ENCODE data around the gene MAMDC4.
"Not testable (repeated sequence)": the region's sequence is repeated elsewhere in the genome, so short reads cannot be mapped to it uniquely, and the experiment has no call there.

MAMDC4 gene

GRCh38 chr9:136851941-136852663 is at the start of gene MAMDC4:
Gene MAMDC4, plus strand, starts transcription at chr9:136852346. Its CDS starts 71 bp downstream, at chr9:136852417.
- no peak for DNase-seq (ENCODE audit: low spot score)

GRCh38 chr9:136803009-136803550 is 49.1 kb upstream of the MAMDC4 start:
- not testable (repeated sequence) for DNase-seq (ENCODE audit: low spot score)

GRCh38 chr9:136803551-136804508 is 48.3 kb upstream of the MAMDC4 start:
- DNase-seq (ENCODE audit: low spot score), result no peak

GRCh38 chr9:136804509-136805206 is 47.5 kb upstream of the MAMDC4 start:
- DNase-seq (ENCODE audit: low spot score), result no peak

GRCh38 chr9:136805207-136805740 is 46.9 kb upstream of the MAMDC4 start:
- DNase-seq (ENCODE audit: low spot score), result no peak

DNA sequence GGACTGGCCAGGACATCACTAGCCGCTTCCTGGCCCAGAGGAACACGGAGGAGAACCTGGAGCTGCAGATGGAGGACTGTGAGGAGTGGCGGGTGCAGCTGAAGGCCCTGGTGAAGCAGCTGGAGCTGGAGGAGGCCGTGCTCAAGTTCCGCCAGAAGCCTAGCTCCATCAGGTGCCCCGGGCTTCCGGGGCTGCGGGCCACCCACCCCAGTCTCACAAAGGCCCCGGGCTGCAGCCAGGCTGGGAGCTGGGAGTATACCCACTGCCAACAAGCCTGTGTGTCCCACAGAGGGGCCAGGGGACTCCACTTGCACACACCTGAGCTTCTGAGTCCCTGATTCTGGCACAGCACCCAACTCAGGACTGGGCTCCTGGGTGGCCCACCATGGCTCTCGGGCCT is 46.1 kb upstream of the MAMDC4 start:
- no peak for DNase-seq (ENCODE audit: low spot score)

GRCh38 chr9:136806631-136807201 is 45.4 kb upstream of the MAMDC4 start:
- DNase-seq (ENCODE audit: low spot score), result no peak

GRCh38 chr9:136807281-136808074 is 44.7 kb upstream of the MAMDC4 start, which contains the start of gene RABL6:
Gene RABL6, plus strand, starts transcription at chr9:136807948. Its CDS starts 249 bp downstream, at chr9:136808197.
- peak; percentile 97 for DNase-seq (ENCODE audit: low spot score)

GRCh38 chr9:136808075-136808805 is 43.9 kb upstream of the MAMDC4 start:
- DNase-seq (ENCODE audit: low spot score), result no peak

DNA sequence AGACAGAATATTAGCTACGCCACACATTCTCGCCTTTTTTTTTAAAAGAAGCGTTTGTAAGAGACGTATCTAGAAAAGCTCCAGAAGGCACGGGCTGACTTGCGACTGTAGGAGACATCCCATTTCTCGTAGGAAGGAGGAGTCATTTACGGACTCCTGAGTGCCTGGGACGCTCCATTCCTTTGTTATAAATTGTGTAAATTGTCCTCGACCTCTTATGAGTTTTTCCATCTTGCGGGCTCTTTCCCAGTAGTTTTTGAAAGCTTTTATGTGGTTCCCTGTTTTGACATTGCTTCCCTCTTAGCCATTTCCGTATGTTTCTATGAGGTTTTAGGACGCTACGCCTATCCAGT is 43.4 kb upstream of the MAMDC4 start:
- no peak for DNase-seq (ENCODE audit: low spot score)

DNA sequence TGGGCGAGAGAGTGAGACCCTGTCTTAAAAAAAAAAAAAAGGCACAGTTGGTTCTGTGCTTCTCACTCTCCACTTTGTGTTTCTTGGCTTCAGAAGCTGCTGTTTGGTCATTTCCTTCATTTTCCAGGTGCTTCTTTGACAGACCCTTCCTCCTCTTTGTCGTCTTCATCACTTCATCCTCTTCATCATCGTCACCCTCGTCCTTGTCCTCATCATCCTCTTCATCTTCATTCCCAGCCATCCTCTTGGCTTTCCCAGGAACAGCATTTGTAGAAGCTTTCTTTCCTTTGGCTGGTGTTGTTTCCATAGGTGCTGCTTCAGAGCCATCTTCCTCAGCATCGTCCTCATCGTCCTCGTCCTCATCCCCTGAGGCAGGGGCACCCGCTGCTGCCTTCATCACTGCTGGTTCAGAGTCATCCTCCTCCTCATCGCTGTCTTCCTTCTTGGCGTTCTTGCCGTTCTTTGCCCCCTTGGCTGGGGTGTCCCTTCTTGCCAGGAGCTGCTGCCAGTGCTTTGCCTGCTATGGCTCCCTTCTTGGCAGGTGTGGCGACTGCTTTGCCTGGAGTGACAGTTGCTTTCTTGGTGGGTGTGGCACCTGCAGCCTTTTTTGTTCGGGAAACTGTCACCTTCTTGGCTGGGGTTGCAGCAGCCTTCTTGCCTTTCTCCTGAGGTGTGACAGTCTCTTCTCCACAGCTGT is 37.3 kb upstream of the MAMDC4 start:
- no peak for DNase-seq (ENCODE audit: low spot score)

DNA sequence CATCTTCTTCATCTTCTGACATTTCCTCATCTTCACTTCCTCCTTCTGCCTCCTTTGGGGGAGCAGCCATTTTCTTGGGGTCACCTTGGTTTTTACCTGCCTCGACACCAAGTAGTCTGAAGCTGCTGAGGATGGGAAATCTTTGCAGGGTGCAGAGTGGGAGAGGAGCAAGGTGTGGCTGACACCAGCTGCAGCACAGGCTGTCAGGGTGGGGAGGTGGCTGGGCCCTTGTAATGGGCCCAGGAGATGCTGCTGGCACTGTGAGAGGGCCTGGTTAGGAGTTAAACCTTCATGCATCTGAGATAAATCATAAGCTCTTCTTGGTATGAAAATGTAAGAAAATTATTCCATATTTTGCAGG is 36.7 kb upstream of the MAMDC4 start:
- no peak for DNase-seq (ENCODE audit: low spot score)

DNA sequence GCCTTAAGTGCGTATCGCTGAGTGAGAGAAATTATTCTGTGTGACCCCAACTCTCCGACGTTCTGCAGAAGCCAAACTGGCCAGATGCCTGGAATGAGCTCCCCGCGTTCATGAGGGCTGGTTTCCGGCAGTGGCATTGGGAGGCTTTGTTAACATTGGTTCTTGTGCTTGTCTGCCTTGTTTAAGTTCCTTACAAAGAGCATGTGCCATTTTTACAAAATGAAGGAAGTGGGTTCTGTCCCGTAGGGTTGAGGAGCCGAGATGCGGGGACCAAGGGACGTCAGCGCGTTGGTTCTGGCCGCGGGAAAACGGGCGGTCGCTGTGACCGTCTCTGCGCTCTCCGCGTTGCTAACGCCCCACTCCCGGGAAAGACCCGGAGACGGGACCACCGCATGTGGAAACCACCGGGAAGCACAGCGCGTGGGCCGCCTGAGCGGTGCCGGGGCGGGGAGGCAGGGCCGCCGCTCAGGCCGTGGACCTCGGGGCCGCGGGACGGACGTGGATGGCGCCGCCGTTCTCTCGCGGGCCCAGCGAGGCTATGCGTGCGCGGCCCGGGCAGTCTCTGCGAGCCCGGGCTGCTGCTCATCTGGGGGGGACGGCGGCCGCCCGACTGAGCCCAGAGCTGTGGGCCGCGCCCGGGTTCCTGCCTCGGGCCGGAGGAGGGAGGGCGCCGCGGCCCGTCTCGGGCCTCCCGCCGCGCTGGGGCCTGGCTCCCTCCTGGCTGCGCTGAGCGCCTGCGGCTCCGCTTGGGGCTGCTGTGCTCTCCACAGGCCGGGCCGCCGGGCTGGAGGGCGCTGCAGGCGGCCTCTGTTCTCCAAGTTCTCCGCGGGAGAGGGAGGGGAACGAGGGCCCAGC is 30.9 kb upstream of the MAMDC4 start:
- no peak for DNase-seq (ENCODE audit: low spot score)

DNA sequence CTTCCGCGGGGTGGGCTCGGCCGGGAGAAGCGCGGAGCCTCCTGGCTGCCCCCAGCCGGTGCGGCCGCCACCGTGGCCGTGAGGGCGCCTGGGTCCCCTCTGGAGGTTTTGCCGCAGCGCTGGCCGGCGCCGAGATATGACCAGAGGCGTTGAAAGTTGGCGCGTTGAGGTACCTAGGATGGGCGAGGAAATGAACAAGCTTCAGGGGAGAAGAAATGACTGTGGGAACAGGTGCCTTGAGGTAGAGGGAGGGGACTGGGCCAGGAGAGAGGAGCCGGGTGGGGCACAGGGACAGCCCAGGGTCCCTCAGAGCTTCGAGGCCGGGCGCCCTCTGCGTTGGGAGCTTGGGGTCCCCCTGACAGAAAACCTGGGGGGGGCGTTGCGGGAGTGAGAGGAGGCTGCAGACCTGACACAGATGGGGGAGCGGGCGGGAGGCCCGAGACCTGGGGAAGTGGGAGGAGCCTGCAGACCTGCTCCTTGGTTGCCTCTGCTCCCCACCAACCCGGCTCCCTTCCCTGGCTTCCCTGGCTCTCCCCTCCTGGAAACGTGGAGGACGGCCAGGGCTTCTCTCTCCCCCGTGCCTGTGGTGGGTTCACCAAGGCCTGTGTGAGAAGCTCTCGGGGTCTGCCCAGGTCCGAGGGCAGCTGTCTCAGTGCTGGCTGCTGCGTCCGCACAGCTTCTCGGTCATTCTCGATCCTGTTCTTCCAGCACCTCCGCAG is 30.2 kb upstream of the MAMDC4 start:
- DNase-seq (ENCODE audit: low spot score), result no peak

- DNase-seq (ENCODE audit: low spot score), result no peak
Observed at GRCh38 chr9:136823136-136824046, 28.8 kb upstream of the MAMDC4 start.

DNA sequence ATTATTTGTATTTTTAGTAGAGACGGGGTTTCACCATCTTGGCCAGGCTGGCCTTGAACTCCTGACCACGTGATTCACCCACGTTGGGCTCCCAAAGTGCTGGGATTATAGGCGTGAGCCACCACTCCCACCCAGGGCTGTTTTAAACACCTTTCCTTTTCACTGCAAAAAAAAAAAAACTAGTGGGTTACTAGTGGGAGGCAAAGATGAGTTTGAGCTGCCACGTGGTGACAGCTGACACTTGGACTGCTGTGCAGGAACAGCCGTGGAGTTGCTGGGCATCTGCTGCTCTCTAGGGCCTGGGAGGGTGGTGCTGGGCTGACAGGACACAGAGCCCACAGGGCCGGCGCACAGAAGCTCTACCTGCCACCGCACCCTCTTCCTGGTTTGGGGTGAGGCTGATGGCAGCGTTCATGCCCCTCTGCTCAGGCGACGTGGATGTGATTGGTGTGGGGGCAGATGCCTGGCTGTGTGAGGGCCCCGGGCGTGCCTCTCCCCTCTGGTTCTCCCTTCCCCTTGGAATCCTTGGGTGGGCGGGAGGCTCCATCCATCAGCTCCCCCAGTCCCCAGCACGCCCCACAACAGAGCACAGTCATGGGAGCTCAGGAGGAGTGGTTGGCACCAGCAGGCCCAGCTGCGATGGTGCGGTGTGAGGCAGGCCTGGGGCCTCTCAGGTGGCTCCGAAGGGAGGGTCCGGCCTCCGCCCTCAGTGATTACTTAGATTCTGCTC is 27.5 kb upstream of the MAMDC4 start:
- no peak for DNase-seq (ENCODE audit: low spot score)

Measured in HuH-7.5 (cell line).